Left lung (tissue), 10 donors: ENCODE measurements around the gene SYT1. TPM values are rescaled to one million over a fixed set of nuclear protein-coding genes. Genes with fewer than 3 reads are reported as not detected.

ENCODE experiments used
- ATAC-seq: fragments of 200-7000 bp; cut with Tn5 transposase; one replicate; pipeline ENCODE4 v1.9.1; 2020; ENCODE audit warnings: moderate library complexity
- DNase-seq, 4 donors: peaks; one replicate each; pipeline ENCODE4 v3.0.0-alpha.2; 2013 to 2020
- H3K27ac ChIP-seq, 2 donors: fragments of 200-600 bp; sonication (generic) in 1 of 2; one replicate each; pipeline versions ENCODE4 v1.5.0 to v1.8.0; 2020 to 2021
- H3K27me3 ChIP-seq, 2 donors: fragments of 200-600 bp; sonication (generic) in 1 of 2; one replicate each; pipeline versions ENCODE4 v1.5.0 to v1.8.0; 2020 to 2021
- H3K36me3 ChIP-seq, 2 donors: fragments of 200-600 bp; sonication (generic) in 1 of 2; one replicate each; pipeline versions ENCODE4 v1.5.0 to v1.8.0; 2020 to 2021
- H3K4me1 ChIP-seq, 2 donors: fragments of 200-600 bp; one replicate each; pipeline ENCODE4 v1.8.0; 2021
- H3K4me3 ChIP-seq, 2 donors: fragments of 200-600 bp; sonication (generic) in 1 of 2; one replicate each; pipeline versions ENCODE4 v1.5.0 to v1.8.0; 2020 to 2021; ENCODE audit warnings: mild to moderate bottlenecking in 1 of 2
- H3K9me3 ChIP-seq, 2 donors: fragments of 200-600 bp; sonication (generic) in 1 of 2; one replicate each; pipeline versions ENCODE4 v1.5.0 to v1.8.0; 2020 to 2021
- intact Hi-C, 2 donors: fragments of 100-400 bp; cut with DNase I; formaldehyde crosslinking; loops; one replicate each; pipeline versions ENCODE4 v1.11.2 to v1.14.2; 2022
- polyA plus RNA-seq, 6 donors: library from polyadenylated mRNA; unstranded; fragments of 120-200 nt; gene quantifications; one replicate each; pipeline ENCODE4 v1.2.1, GENCODE V29; 2013; ENCODE audit not compliant: insufficient read length in 6 of 6
- total RNA-seq, 2 donors: library from RNA; stranded (reverse); fragmentation: NEBNext Ultra II Directional; extraction: Animal tissue kit (Norgen Biotek cat#: 25700); gene quantifications; one replicate each; pipeline ENCODE4 v1.2.1, GENCODE V29; 2021
- TF ChIP-seq, protein P1 (sequence below), 2 donors: fragments of 200-600 bp; sonication (generic) in 1 of 2; IDR thresholded peaks; one replicate each; pipeline versions ENCODE4 v1.5.0 to v1.8.0; 2021; ENCODE audit warnings: antibody characterized with exemption in 2 of 2
- donor health status: DM: no; HTN: yes; CAD: no.
- donor health status: DM: no; HTN: no; CAD: no.

Gene SYT1
- total and polyA plus RNA-seq, 8 donors: 1.5 to 6.9 (median 4.8) TPM

DNA sequence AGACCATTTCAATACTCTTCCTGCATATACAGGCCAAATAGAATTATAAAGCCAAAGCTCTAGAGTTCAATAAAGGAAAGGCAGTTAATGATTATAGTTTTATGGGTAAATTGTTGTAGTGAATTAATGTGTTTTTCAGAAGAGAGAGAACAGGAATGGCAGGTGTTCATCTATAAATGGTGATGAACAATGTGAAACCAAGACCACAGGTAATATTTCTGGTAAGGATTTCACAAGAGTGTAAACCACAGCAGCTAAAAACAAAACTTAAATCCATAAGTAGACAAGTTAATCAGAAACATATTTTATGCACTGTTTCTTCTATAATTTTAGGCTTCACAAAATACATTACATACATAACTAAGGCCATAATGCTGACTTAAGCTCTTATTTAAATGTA lies 204.4 kb downstream of the SYT1 start:
- Histone ChIP-seq H3K9me3 (no peaks in the 10 kb centered on the region), H3K27me3 (no peaks in the 10 kb centered on the region), H3K4me3 (no peak overlapping the region), H3K27ac (no peak overlapping the region), H3K4me1 (no peaks in the 10 kb centered on the region), H3K36me3 (no peaks in the 10 kb centered on the region)
- no peak for ATAC-seq
- intact Hi-C loops: no loop called here
- no peak for DNase-seq
- TF ChIP-seq, protein P1, sequence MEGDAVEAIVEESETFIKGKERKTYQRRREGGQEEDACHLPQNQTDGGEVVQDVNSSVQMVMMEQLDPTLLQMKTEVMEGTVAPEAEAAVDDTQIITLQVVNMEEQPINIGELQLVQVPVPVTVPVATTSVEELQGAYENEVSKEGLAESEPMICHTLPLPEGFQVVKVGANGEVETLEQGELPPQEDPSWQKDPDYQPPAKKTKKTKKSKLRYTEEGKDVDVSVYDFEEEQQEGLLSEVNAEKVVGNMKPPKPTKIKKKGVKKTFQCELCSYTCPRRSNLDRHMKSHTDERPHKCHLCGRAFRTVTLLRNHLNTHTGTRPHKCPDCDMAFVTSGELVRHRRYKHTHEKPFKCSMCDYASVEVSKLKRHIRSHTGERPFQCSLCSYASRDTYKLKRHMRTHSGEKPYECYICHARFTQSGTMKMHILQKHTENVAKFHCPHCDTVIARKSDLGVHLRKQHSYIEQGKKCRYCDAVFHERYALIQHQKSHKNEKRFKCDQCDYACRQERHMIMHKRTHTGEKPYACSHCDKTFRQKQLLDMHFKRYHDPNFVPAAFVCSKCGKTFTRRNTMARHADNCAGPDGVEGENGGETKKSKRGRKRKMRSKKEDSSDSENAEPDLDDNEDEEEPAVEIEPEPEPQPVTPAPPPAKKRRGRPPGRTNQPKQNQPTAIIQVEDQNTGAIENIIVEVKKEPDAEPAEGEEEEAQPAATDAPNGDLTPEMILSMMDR (IDR thresholded peaks at IDR 0.05): no peak

DNA sequence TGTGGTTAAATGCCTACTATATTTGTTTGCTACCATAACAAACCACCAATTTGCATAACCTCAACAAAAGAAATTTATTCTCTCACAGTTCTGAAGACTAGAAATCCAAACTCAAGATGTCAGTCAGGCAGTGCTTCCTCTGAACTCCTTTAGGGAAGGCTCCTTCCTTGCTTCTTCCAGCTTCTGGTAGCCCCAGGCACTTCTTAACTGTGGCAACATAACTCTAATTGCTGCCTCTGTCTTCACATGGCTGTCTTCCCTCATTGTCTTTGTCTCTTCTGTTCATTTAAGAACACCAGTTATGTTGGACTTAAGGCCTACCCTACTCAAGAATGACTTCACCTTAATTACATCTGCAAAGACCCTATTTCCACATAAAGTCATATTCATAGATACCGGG lies 206.9 kb downstream of the SYT1 start:
- no peak overlapping the region for H3K4me3 ChIP-seq
- H3K27ac ChIP-seq: no peak overlapping the region
- TF ChIP-seq, protein P1 (IDR thresholded peaks at IDR 0.05): no peak
- no peaks in the 10 kb centered on the region for H3K36me3 ChIP-seq
- no peak for ATAC-seq
- no peaks in the 10 kb centered on the region for H3K4me1 ChIP-seq
- no peaks in the 10 kb centered on the region for H3K27me3 ChIP-seq
- DNase-seq: no peak
- intact Hi-C loops: no loop called here
- no peaks in the 10 kb centered on the region for H3K9me3 ChIP-seq

DNA sequence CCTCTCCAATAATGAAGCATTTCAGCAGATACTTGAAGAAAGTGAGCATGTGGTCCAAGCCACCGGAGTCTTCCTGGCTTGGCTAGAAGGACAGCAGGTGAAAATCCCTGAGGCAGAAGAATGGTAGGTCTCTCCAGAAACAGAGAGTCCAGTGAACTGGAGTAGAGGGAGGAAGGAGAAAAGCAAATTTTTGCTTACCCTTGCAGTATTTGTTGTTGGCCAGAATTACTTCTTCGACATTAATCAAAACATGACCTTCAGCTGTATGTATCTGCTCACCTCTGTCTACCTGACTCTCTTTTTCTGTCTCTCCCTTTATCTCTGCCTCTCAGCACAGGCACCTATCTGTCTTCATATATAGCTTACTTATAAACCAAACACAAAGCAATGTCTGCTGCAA lies 208.9 kb downstream of the SYT1 start:
- DNase-seq: no peak
- Histone ChIP-seq H3K27ac (no peak overlapping the region), H3K9me3 (no peaks in the 10 kb centered on the region), H3K36me3 (no peaks in the 10 kb centered on the region), H3K27me3 (no peaks in the 10 kb centered on the region), H3K4me1 (no peaks in the 10 kb centered on the region), H3K4me3 (no peak overlapping the region)
- TF ChIP-seq, protein P1 (IDR thresholded peaks at IDR 0.05): no peak
- intact Hi-C loops: no loop called here
- no peak for ATAC-seq

DNA sequence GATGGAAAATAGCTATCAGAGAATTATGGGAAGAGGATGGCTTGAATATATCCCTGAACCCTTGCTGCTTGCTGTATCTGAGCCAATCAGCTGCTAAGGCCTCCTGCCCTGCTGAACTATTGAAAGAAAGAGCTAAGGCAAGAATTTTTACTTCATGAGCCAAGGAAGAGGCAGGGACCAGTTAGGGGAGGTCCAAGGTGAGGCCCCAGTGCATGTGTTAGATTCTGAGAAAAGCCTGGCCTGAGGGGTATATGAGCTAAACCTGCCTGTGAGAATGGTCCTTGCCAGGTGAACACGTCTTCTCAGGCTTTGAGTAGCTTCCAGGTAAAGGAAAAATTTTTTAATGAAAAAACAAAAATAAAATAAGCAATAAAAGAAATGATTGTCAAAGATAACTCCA lies 218.0 kb downstream of the SYT1 start:
- H3K27ac ChIP-seq: no peak overlapping the region
- no peaks in the 10 kb centered on the region for H3K27me3 ChIP-seq
- H3K4me3 ChIP-seq: no peak overlapping the region
- no peaks in the 10 kb centered on the region for H3K36me3 ChIP-seq
- no peaks in the 10 kb centered on the region for H3K4me1 ChIP-seq
- ATAC-seq (no peak), DNase-seq (no peak)
- no peaks in the 10 kb centered on the region for H3K9me3 ChIP-seq
- intact Hi-C loops: no loop called here
- TF ChIP-seq, protein P1 (IDR thresholded peaks at IDR 0.05): no peak

DNA sequence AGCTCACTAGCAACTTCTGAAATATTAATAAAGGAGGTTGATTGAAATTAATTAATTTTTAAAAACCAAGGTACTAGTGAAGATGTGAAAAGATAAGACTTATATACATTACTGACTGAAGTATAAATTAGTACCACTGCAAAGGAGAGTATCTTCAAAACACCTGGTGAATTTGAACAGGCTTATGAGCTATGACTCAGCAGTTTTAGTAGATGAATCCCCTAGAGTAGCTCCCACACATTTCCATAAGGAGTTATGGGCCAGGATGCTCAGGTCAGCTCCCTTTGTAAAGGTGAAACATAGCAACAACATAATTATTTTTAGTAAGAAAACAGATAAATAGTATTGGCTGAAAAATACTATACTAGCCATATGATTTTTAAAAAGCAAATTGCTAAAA lies 218.6 kb downstream of the SYT1 start:
- TF ChIP-seq, protein P1 (IDR thresholded peaks at IDR 0.05): no peak
- H3K27ac ChIP-seq: no peak overlapping the region
- intact Hi-C loops: no loop called here
- H3K9me3 ChIP-seq: no peaks in the 10 kb centered on the region
- DNase-seq (no peak), ATAC-seq (no peak)
- no peaks in the 10 kb centered on the region for H3K4me1 ChIP-seq
- H3K36me3 ChIP-seq: no peaks in the 10 kb centered on the region
- H3K27me3 ChIP-seq: no peaks in the 10 kb centered on the region
- no peak overlapping the region for H3K4me3 ChIP-seq
